ENCODE measurements around the gene C2CD2L.

- TF ChIP-seq CTCF (IDR thresholded peaks at IDR 0.05) (no peak), POLR2A (IDR thresholded peaks at IDR 0.05) (no peak)
Measured at GRCh38 chr11:119078675-119079420, 28.3 kb upstream of the C2CD2L start.
